Measurements from ENCODE around the gene TSC22D3. TPM values are rescaled to one million over a fixed set of nuclear protein-coding genes. Genes with fewer than 3 reads are reported as not detected.

Gene TSC22D3
- total RNA-seq, 2 donors from 2014 or later: 41.1 to 80.3 TPM

GRCh38 chrX:107723511-107723910 lies 52.1 kb downstream of the TSC22D3 start:
- DNase-seq (ENCODE audit: low spot score in 2 of 2): no peak
- no peak for ATAC-seq
- Mint-ChIP-seq H3K9me3 (no peaks in the 10 kb centered on the region), H3K27ac (no peak overlapping the region), H3K36me3 (no peaks in the 10 kb centered on the region)

- Mint-ChIP-seq H3K9me3 (no peaks in the 10 kb centered on the region), H3K27ac (no peak overlapping the region), H3K36me3 (no peaks in the 10 kb centered on the region)
- ATAC-seq (no peak), DNase-seq (ENCODE audit: low spot score in 2 of 2) (no peak)
Observed at GRCh38 chrX:107721966-107722707, 53.5 kb downstream of the TSC22D3 start.

GRCh38 chrX:107721318-107721717 lies 54.3 kb downstream of the TSC22D3 start:
- no peak overlapping the region for H3K27ac Mint-ChIP-seq
- DNase-seq (ENCODE audit: low spot score in 2 of 2) (no peak), ATAC-seq (no peak)
- no peaks in the 10 kb centered on the region for H3K36me3 Mint-ChIP-seq
- no peaks in the 10 kb centered on the region for H3K9me3 Mint-ChIP-seq

- H3K36me3 Mint-ChIP-seq: peaks cover 6 to 11% of the 10 kb centered on the region in 2 donors
- no peak for ATAC-seq
- H3K27ac Mint-ChIP-seq: peak overlapping the region; percentile 4 to 95
- peak in 1 of 2 donors; percentile 70 for DNase-seq (ENCODE audit: low spot score in 2 of 2)
- H3K9me3 Mint-ChIP-seq: no peaks in the 10 kb centered on the region
Observed at GRCh38 chrX:107718156-107718621, 57.4 kb downstream of the TSC22D3 start.

- peaks cover 6 to 11% of the 10 kb centered on the region in 2 donors for H3K36me3 Mint-ChIP-seq
- no peaks in the 10 kb centered on the region for H3K9me3 Mint-ChIP-seq
- DNase-seq (ENCODE audit: low spot score in 2 of 2) (peak; percentile 80 to 87), ATAC-seq (peak; percentile 88 to 89)
- H3K27ac Mint-ChIP-seq: peak overlapping the region; percentile 84 to 95
Observed at GRCh38 chrX:107716816-107717700, 58.5 kb downstream of the TSC22D3 start.

- Mint-ChIP-seq H3K9me3 (no peaks in the 10 kb centered on the region), H3K36me3 (peaks cover 9 to 11% of the 10 kb centered on the region in 2 donors), H3K27ac (peak overlapping the region; percentile 84 to 95)
- DNase-seq (ENCODE audit: low spot score in 2 of 2) (no peak), ATAC-seq (peak; percentile 1 to 19)
Observed at GRCh38 chrX:107716118-107716684, 59.4 kb downstream of the TSC22D3 start.

GRCh38 chrX:107715331-107716117 lies 60.1 kb downstream of the TSC22D3 start:
- DNase-seq (ENCODE audit: low spot score in 2 of 2): no peak
- Mint-ChIP-seq H3K9me3 (no peaks in the 10 kb centered on the region), H3K27ac (peak overlapping the region; percentile 66 to 95), H3K36me3 (peaks cover 11% of the 10 kb centered on the region in 2 donors)
- ATAC-seq: no peak

- Mint-ChIP-seq H3K27ac (peak overlapping the region in 1 of 2 donors; percentile 95), H3K36me3 (peaks cover 11% of the 10 kb centered on the region in 2 donors), H3K9me3 (no peaks in the 10 kb centered on the region)
- ATAC-seq (no peak), DNase-seq (ENCODE audit: low spot score in 2 of 2) (no peak)
Observed at GRCh38 chrX:107714206-107714891, 61.2 kb downstream of the TSC22D3 start.

- Mint-ChIP-seq H3K9me3 (no peaks in the 10 kb centered on the region), H3K36me3 (peaks cover 11% of the 10 kb centered on the region in 2 donors), H3K27ac (no peak overlapping the region)
- no peak for ATAC-seq
- DNase-seq (ENCODE audit: low spot score in 2 of 2): no peak
Observed at GRCh38 chrX:107713543-107714205, 61.9 kb downstream of the TSC22D3 start.

- Mint-ChIP-seq H3K36me3 (peaks cover 11% of the 10 kb centered on the region in 2 donors), H3K9me3 (no peaks in the 10 kb centered on the region), H3K27ac (peak overlapping the region; percentile 14 to 98)
- ATAC-seq (no peak), DNase-seq (ENCODE audit: low spot score in 2 of 2) (no peak)
Observed at GRCh38 chrX:107713203-107713542, 62.4 kb downstream of the TSC22D3 start.

- peaks cover 11% of the 10 kb centered on the region in 2 donors for H3K36me3 Mint-ChIP-seq
- ATAC-seq (no peak), DNase-seq (ENCODE audit: low spot score in 2 of 2) (no peak)
- H3K27ac Mint-ChIP-seq: peak overlapping the region; percentile 95 to 98
- H3K9me3 Mint-ChIP-seq: no peaks in the 10 kb centered on the region
Observed at GRCh38 chrX:107712231-107713202, 63.1 kb downstream of the TSC22D3 start.

GRCh38 chrX:107711521-107712181 lies 63.9 kb downstream of the TSC22D3 start:
- Mint-ChIP-seq H3K27ac (peak overlapping the region; percentile 98 to 100), H3K9me3 (no peaks in the 10 kb centered on the region), H3K36me3 (peaks cover 11% of the 10 kb centered on the region in 2 donors)
- no peak for ATAC-seq
- no peak for DNase-seq (ENCODE audit: low spot score in 2 of 2)

- ATAC-seq (peak; percentile 88 to 92), DNase-seq (ENCODE audit: low spot score in 2 of 2) (peak in 1 of 2 donors; percentile 45)
- Mint-ChIP-seq H3K27ac (peak overlapping the region; percentile 98 to 100), H3K36me3 (peaks cover 7% of the 10 kb centered on the region in 2 donors), H3K9me3 (no peaks in the 10 kb centered on the region)
Observed at GRCh38 chrX:107710617-107711391, 64.8 kb downstream of the TSC22D3 start.
